Lung (tissue), 12 donors: ENCODE results near the gene DYNC1H1. TPM values are rescaled to one million over a fixed set of nuclear protein-coding genes. Genes with fewer than 3 reads are reported as not detected.

Source experiments
- ATAC-seq: fragments of 200-7000 bp; cut with Tn5 transposase; one replicate; pipeline ENCODE4 v1.9.1; 2020; ENCODE audit warnings: moderate number of reproducible peaks; ENCODE audit not compliant: insufficient read depth, low FRiP score
- DNase-seq, 3 donors: peaks; one replicate each; pipeline ENCODE4 v3.0.0-alpha.2; 2013 to 2017
- H3K27ac ChIP-seq, 2 donors: one replicate each; pipeline ENCODE4 v1.5.1; 2013; ENCODE audit warnings: mild to moderate bottlenecking in 2 of 2, moderate library complexity in 2 of 2, control low read depth in 1 of 2, inconsistent platforms in 1 of 2, low read depth in 1 of 2, low read length in 1 of 2
- H3K27me3 ChIP-seq, 3 donors: one replicate each; pipeline ENCODE4 v1.5.1; 2013; ENCODE audit warnings: low read length in 2 of 3; ENCODE audit not compliant: control insufficient read depth in 3 of 3, insufficient read depth in 3 of 3
- H3K36me3 ChIP-seq, 4 donors: one replicate each; pipeline ENCODE4 v1.5.1; 2013; ENCODE audit warnings: low read length in 4 of 4, mild to moderate bottlenecking in 1 of 4, moderate library complexity in 1 of 4; ENCODE audit not compliant: control insufficient read depth in 4 of 4, insufficient read depth in 4 of 4
- H3K4me1 ChIP-seq, 5 donors: one replicate each; pipeline ENCODE4 v1.5.1; 2013; ENCODE audit warnings: low read length in 5 of 5, mild to moderate bottlenecking in 2 of 5, moderate library complexity in 1 of 5; ENCODE audit not compliant: control insufficient read depth in 5 of 5, insufficient read depth in 5 of 5
- H3K4me3 ChIP-seq: one replicate; pipeline ENCODE4 v1.5.1; 2013; ENCODE audit warnings: mild to moderate bottlenecking, control low read depth, moderate library complexity
- H3K9ac ChIP-seq, 2 donors: one replicate each; pipeline ENCODE4 v1.5.1; 2013; ENCODE audit warnings: low read length in 2 of 2, control low read depth in 1 of 2; ENCODE audit not compliant: insufficient read depth in 1 of 2
- H3K9me3 ChIP-seq, 4 donors: one replicate each; pipeline ENCODE4 v1.5.1; 2013; ENCODE audit warnings: low read length in 3 of 4, mild to moderate bottlenecking in 1 of 4, moderate library complexity in 1 of 4; ENCODE audit not compliant: control insufficient read depth in 4 of 4, insufficient read depth in 3 of 4
- CTCF ChIP-seq: IDR thresholded peaks from 2 replicates; pipeline ENCODE4 v1.5.1; 2012; ENCODE audit warnings: mild to moderate bottlenecking; ENCODE audit errors: control extremely low read depth, extremely low read depth
- WGBS, 2 donors: extraction: QIAGEN DNeasy Blood & Tissue Kit; methylation state at CpG; one replicate each; pipeline ENCODE4 v1.1.7; 2013; 5-methylcytosine and 5-hydroxymethylcytosine counted together
- polyA plus RNA-seq, 2 donors: library from polyadenylated mRNA; stranded (reverse); fragments of 200-250 nt; gene quantifications; one replicate each; pipeline ENCODE4 v1.2.1, GENCODE V29; 2013
- total RNA-seq, 2 donors: library from RNA; depleted of rRNA in 1 of 2; stranded (reverse); fragments of >200 nt in 1 of 2; gene quantifications; one replicate each; pipeline ENCODE4 v1.2.1, GENCODE V29; 2014 to 2021
- donor health status: control.
- donor health status: control.
- donor health status: Bipolar disorder and iron deficiency.
- donor health status: healthy.
- donor health status: DM: yes; HTN: yes; CAD: no.

DYNC1H1 gene
- total and polyA plus RNA-seq, 4 donors: 111 to 485 (median 328) TPM

GRCh38 chr14:101963656-101964296 is 597 bp upstream of the DYNC1H1 start:
- DNase-seq: no peak
- Histone ChIP-seq H3K27me3 (no peaks in the 10 kb centered on the region), H3K36me3 (peaks cover 0 to 5% (median 2%) of the 10 kb centered on the region in 4 donors), H3K9me3 (no peaks in the 10 kb centered on the region), H3K9ac (no peak overlapping the region), H3K27ac (peak overlapping the region; percentile 44 to 46), H3K4me1 (peaks cover 0 to 23% (median 8%) of the 10 kb centered on the region in 5 donors), H3K4me3 (no peak overlapping the region)
- no peak for TF ChIP-seq CTCF
- ATAC-seq: no peak
- 63 to 66% methylated on average over 20 of the region's 20 CpGs for WGBS, 2 donors

GRCh38 chr14:101965181-101965544 is 790 bp downstream of the DYNC1H1 start:
- peaks cover 0 to 23% (median 8%) of the 10 kb centered on the region in 5 donors for H3K4me1 ChIP-seq

GRCh38 chr14:101965770-101966722 is 1.7 kb downstream of the DYNC1H1 start:
- TF ChIP-seq CTCF: no peak
- Histone ChIP-seq H3K36me3 (peaks cover 4 to 6% (median 5%) of the 10 kb centered on the region in 4 donors), H3K4me1 (peaks cover 0 to 23% (median 8%) of the 10 kb centered on the region in 5 donors), H3K27ac (peak overlapping the region; percentile 93 to 97), H3K9me3 (no peaks in the 10 kb centered on the region), H3K4me3 (peak overlapping the region; percentile 44), H3K9ac (peak overlapping the region; percentile 76 to 91), H3K27me3 (no peaks in the 10 kb centered on the region)
- 46 to 54% methylated on average over 5 of the region's 5 CpGs for WGBS, 2 donors
- DNase-seq: peak in 1 of 3 donors; percentile 20
- ATAC-seq: no peak

More at GRCh38 chr14:101965181-101965544, 790 bp downstream of the DYNC1H1 start:
- H3K9ac ChIP-seq: peak overlapping the region; percentile 85 to 91
- H3K36me3 ChIP-seq: peaks cover 4 to 5% (median 4%) of the 10 kb centered on the region in 4 donors
- H3K27ac ChIP-seq: peak overlapping the region; percentile 93 to 97
- ATAC-seq: peak; percentile 15
- no peak for TF ChIP-seq CTCF
- H3K9me3 ChIP-seq: no peaks in the 10 kb centered on the region
- peak; percentile 72 to 80 (median 74) for DNase-seq
- H3K27me3 ChIP-seq: no peaks in the 10 kb centered on the region
- WGBS, 2 donors: 0 to 1% methylated on average over 27 to 28 of the region's 28 CpGs
- H3K4me3 ChIP-seq: peak overlapping the region; percentile 90
